Neural progenitor cell (in vitro differentiated cells): ENCODE results near the gene ALMS1. TPM values are rescaled to one million over a fixed set of nuclear protein-coding genes. Genes with fewer than 3 reads are reported as not detected.

Source experiments
- DNase-seq: peaks from one replicate; pipeline ENCODE4 v3.0.0-alpha.2; 2016; ENCODE audit warnings: low spot score
- H2AFZ ChIP-seq: fragments of 200-600 bp; sonication (generic); replicated peaks from 2 replicates; pipeline ENCODE4 v1.6.1; 2016; ENCODE audit warnings: antibody characterized with exemption
- H3F3A ChIP-seq: fragments of 200-600 bp; sonication (generic); 2 replicates; pipeline ENCODE4 v1.6.1; 2016; ENCODE audit warnings: antibody characterized with exemption, low read depth
- H3K27ac ChIP-seq: fragments of 200-600 bp; sonication (generic); 2 replicates; pipeline ENCODE4 v1.5.1; 2016; ENCODE audit warnings: mild to moderate bottlenecking
- H3K27me3 ChIP-seq: fragments of 200-600 bp; sonication (generic); 2 replicates; pipeline ENCODE4 v1.6.1; 2016; ENCODE audit warnings: mild to moderate bottlenecking, moderate library complexity
- H3K36me3 ChIP-seq: fragments of 200-600 bp; sonication (generic); 2 replicates; pipeline ENCODE4 v1.5.1; 2016
- H3K4me1 ChIP-seq: fragments of 200-600 bp; sonication (generic); 2 replicates; pipeline ENCODE4 v1.6.1; 2016; ENCODE audit warnings: mixed run types
- H3K4me2 ChIP-seq: fragments of 200-600 bp; sonication (generic); 2 replicates; pipeline ENCODE4 v1.6.1; 2016
- H3K4me3 ChIP-seq: fragments of 200-600 bp; sonication (generic); 2 replicates; pipeline ENCODE4 v1.5.1; 2016
- H3K79me2 ChIP-seq: fragments of 200-600 bp; sonication (generic); 2 replicates; pipeline ENCODE4 v1.6.1; 2016; ENCODE audit warnings: low read depth
- H3K9ac ChIP-seq: fragments of 200-600 bp; sonication (generic); 2 replicates; pipeline ENCODE4 v1.6.1; 2016
- H3K9me3 ChIP-seq: fragments of 200-600 bp; sonication (generic); 2 replicates; pipeline ENCODE4 v1.5.1; 2016; ENCODE audit warnings: low read depth
- H4K20me1 ChIP-seq: fragments of 200-600 bp; sonication (generic); 2 replicates; pipeline ENCODE4 v1.6.1; 2016; ENCODE audit warnings: low read depth
- H3K27ac Mint-ChIP-seq: 3 replicates; pipeline ENCODE4 v1.8.0; 2021; ENCODE audit warnings: mixed read lengths
- H3K27me3 Mint-ChIP-seq: 2 replicates; pipeline ENCODE4 v1.8.0; 2022; ENCODE audit warnings: low read depth, mild to moderate bottlenecking, inconsistent platforms, moderate library complexity, mixed read lengths; ENCODE audit not compliant: insufficient read depth
- H3K36me3 Mint-ChIP-seq: 3 replicates; pipeline ENCODE4 v1.8.0; 2021; ENCODE audit warnings: mixed read lengths
- H3K4me1 Mint-ChIP-seq: 3 replicates; pipeline ENCODE4 v1.8.0; 2021; ENCODE audit warnings: mixed read lengths
- H3K4me3 Mint-ChIP-seq: 3 replicates; pipeline ENCODE4 v1.8.0; 2021; ENCODE audit warnings: mild to moderate bottlenecking, moderate library complexity, mixed read lengths
- H3K9me3 Mint-ChIP-seq: 3 replicates; pipeline ENCODE4 v1.8.0; 2020; ENCODE audit warnings: mixed read lengths
- EZH2 ChIP-seq: fragments of 200-600 bp; sonication (generic); IDR thresholded peaks from 2 replicates; pipeline ENCODE4 v1.6.1; 2017; ENCODE audit warnings: antibody characterized with exemption, mild to moderate bottlenecking, moderate library complexity
- EZH2phosphoT487 ChIP-seq: fragments of 200-600 bp; sonication (generic); IDR thresholded peaks from 2 replicates; pipeline ENCODE4 v1.6.1; 2017; ENCODE audit warnings: antibody characterized with exemption
- total RNA-seq: library from RNA; depleted of rRNA; stranded (reverse); fragments of >200 nt; gene quantifications from 2 replicates; pipeline ENCODE4 v1.2.3, GENCODE V29; 2015; ENCODE audit warnings: low replicate concordance
- TF ChIP-seq, protein P1 (sequence below): fragments of 200-600 bp; sonication (generic); IDR thresholded peaks from 2 replicates; pipeline ENCODE4 v1.5.1; 2017; ENCODE audit warnings: antibody characterized with exemption, mild to moderate bottlenecking

ALMS1 gene
- total RNA-seq, 1 donor from 2014 or later, result 58.8 TPM

DNA sequence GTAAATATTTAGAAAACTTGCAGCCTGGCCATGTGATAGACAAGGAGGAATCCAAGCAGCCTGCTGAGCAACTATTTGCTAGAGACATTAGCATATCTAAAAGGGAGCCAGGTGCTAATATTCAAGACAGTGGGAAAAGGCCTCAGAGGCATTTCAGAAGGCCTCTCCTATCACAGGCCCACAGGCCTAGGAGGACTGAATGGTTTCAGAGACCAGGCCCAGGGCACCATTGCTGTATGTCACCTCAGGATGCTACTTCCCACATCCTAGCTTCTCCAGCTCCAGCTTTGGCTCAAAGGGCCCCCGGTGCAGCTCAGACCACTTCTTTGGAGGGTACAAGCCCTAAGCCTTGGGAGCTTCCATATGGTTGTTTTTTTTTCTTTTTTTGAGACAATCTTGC lies 252.8 kb downstream of the ALMS1 start:
- no peak overlapping the region for H3K4me3 Mint-ChIP-seq

GRCh38 chr2:73640511-73640911 lies 254.9 kb downstream of the ALMS1 start:
- no peaks in the 10 kb centered on the region for H3K36me3 Mint-ChIP-seq
- Histone ChIP-seq H3K9ac (no peak overlapping the region), H3K4me1 (no peaks in the 10 kb centered on the region), H2AFZ (no peak overlapping the region), H3K79me2 (no peaks in the 10 kb centered on the region), H3K9me3 (no peaks in the 10 kb centered on the region), H3K4me3 (no peak overlapping the region), H3K27ac (no peak overlapping the region), H3K27me3 (peaks cover 3% of the 10 kb centered on the region), H3F3A (no peaks in the 10 kb centered on the region), H4K20me1 (no peaks in the 10 kb centered on the region), H3K4me2 (no peak overlapping the region), H3K36me3 (no peaks in the 10 kb centered on the region)
- TF ChIP-seq EZH2phosphoT487 (no peak), EZH2 (no peak)
- TF ChIP-seq, protein P1, sequence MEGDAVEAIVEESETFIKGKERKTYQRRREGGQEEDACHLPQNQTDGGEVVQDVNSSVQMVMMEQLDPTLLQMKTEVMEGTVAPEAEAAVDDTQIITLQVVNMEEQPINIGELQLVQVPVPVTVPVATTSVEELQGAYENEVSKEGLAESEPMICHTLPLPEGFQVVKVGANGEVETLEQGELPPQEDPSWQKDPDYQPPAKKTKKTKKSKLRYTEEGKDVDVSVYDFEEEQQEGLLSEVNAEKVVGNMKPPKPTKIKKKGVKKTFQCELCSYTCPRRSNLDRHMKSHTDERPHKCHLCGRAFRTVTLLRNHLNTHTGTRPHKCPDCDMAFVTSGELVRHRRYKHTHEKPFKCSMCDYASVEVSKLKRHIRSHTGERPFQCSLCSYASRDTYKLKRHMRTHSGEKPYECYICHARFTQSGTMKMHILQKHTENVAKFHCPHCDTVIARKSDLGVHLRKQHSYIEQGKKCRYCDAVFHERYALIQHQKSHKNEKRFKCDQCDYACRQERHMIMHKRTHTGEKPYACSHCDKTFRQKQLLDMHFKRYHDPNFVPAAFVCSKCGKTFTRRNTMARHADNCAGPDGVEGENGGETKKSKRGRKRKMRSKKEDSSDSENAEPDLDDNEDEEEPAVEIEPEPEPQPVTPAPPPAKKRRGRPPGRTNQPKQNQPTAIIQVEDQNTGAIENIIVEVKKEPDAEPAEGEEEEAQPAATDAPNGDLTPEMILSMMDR, result no peak
- no peak overlapping the region for H3K4me3 Mint-ChIP-seq
- H3K9me3 Mint-ChIP-seq, result peaks cover 16% of the 10 kb centered on the region
- peaks cover 4% of the 10 kb centered on the region for H3K27me3 Mint-ChIP-seq
- H3K4me1 Mint-ChIP-seq, result no peaks in the 10 kb centered on the region
- H3K27ac Mint-ChIP-seq, result no peak overlapping the region
- no peak for DNase-seq

More for the DNA sequence above, 252.8 kb downstream of the ALMS1 start:
- H3K79me2 ChIP-seq, result no peaks in the 10 kb centered on the region
- no peaks in the 10 kb centered on the region for H3K9me3 ChIP-seq
- H3K9ac ChIP-seq, result no peak overlapping the region
- H3K27ac ChIP-seq, result no peak overlapping the region
- no peaks in the 10 kb centered on the region for H3K36me3 Mint-ChIP-seq
- H4K20me1 ChIP-seq, result no peaks in the 10 kb centered on the region
- H3K36me3 ChIP-seq, result no peaks in the 10 kb centered on the region
- no peaks in the 10 kb centered on the region for H3K4me1 Mint-ChIP-seq
- peaks cover 2% of the 10 kb centered on the region for H3K27me3 Mint-ChIP-seq
- H3K9me3 Mint-ChIP-seq, result peaks cover 16% of the 10 kb centered on the region
- no peak overlapping the region for H3K4me3 ChIP-seq
- H3K27me3 ChIP-seq, result no peaks in the 10 kb centered on the region
- no peak for TF ChIP-seq EZH2phosphoT487
- TF ChIP-seq, protein P1, result no peak
- TF ChIP-seq EZH2, result no peak
- no peaks in the 10 kb centered on the region for H3K4me1 ChIP-seq
- no peak overlapping the region for H2AFZ ChIP-seq
- H3F3A ChIP-seq, result no peaks in the 10 kb centered on the region
- DNase-seq, result no peak
- H3K4me2 ChIP-seq, result no peak overlapping the region
- no peak overlapping the region for H3K27ac Mint-ChIP-seq

DNA sequence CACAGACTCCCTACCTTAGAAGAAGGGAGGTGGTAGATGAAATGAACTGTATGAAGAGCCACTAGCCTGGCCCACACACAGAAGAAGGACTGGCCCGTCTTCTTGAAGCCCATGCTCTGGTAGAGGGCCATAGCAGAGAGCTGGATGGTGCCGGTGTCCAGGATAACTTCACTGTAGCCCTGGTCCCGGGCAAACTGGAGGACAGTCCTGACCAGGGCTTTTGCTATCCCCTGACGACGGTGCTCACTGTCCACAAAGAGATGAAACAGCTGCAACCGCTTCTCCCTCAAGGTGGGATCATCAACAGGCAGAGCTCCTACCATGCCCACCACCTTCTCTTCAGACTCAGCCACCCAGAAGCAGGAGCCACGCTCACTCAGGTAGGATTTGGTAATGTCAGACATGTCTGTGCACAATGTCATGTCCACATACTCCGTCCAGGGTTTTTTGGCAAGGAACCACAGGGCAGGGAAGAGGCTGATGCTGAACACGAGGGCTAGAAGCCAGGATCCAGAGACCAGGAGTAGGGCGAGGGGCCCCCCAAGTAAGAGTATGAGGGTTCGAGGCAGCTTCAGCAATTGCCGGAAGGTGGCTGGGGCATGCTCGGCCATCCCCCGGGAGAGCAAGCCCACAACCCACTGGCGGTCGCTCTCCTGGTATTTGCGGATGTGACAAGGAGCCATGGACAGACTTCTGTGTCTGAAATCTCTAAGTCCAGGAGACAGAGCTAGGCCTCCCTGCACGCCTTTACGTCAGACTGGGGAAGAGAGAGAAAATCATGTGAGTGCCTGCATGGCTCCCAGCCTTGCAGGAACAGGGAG lies 255.5 kb downstream of the ALMS1 start:
- H3K27ac Mint-ChIP-seq, result no peak overlapping the region
- Histone ChIP-seq H2AFZ (no peak overlapping the region), H3K4me3 (no peak overlapping the region), H3K4me1 (no peaks in the 10 kb centered on the region), H3K36me3 (no peaks in the 10 kb centered on the region), H4K20me1 (no peaks in the 10 kb centered on the region), H3K27me3 (peaks cover 3% of the 10 kb centered on the region), H3K9ac (no peak overlapping the region), H3K27ac (no peak overlapping the region), H3K9me3 (no peaks in the 10 kb centered on the region), H3K4me2 (no peak overlapping the region), H3F3A (no peaks in the 10 kb centered on the region), H3K79me2 (no peaks in the 10 kb centered on the region)
- no peak for DNase-seq
- H3K27me3 Mint-ChIP-seq, result peaks cover 4% of the 10 kb centered on the region
- TF ChIP-seq EZH2 (no peak), EZH2phosphoT487 (no peak)
- TF ChIP-seq, protein P1, result no peak
- H3K4me1 Mint-ChIP-seq, result no peaks in the 10 kb centered on the region
- H3K9me3 Mint-ChIP-seq, result peaks cover 16% of the 10 kb centered on the region
- H3K4me3 Mint-ChIP-seq, result peak overlapping the region; percentile 43
- H3K36me3 Mint-ChIP-seq, result no peaks in the 10 kb centered on the region
